H1 (cell line): ENCODE measurements around the gene AMN. TPM values are rescaled to one million over a fixed set of nuclear protein-coding genes. Genes with fewer than 3 reads are reported as not detected.

Source experiments
- JUND ChIP-seq: IDR thresholded peaks from 2 replicates; pipeline ENCODE4 v1.6.1; 2011; ENCODE audit warnings: mild to moderate bottlenecking, improper control_type of control experiment, low read length
- RAD21 ChIP-seq, 2 experiments: IDR thresholded peaks in 1 of 2; conservative IDR thresholded peaks in 1 of 2; 2 replicates each; pipeline ENCODE4 v1.6.1; 2011; ENCODE audit warnings: low read depth in 2 of 2, low read length in 2 of 2, improper control_type of control experiment in 1 of 2, inconsistent platforms in 1 of 2, mild to moderate bottlenecking in 1 of 2, moderate library complexity in 1 of 2
- polyA plus RNA-seq, 7 experiments: library from polyadenylated mRNA; depleted of rRNA in 3 of 7; stranded (reverse) in 5 of 7; unstranded in 2 of 7; fragments of >200 nt in 5 of 7; fragments of 200-250 nt in 2 of 7; gene quantifications; 1 replicate in 5 of 7; 2 replicates in 1 of 7; 4 replicates in 1 of 7; pipeline versions ENCODE4 v1.2.1 to v1.2.3, GENCODE V29; 2011 to 2013; ENCODE audit warnings: missing spikeins in 2 of 7, mixed read lengths in 2 of 7
- total RNA-seq: library from RNA; stranded (reverse); fragmentation: NEBNext Ultra II Directional; extraction: Animal tissue kit (Norgen Biotek cat#: 25700); gene quantifications from 2 replicates; pipeline ENCODE4 v1.2.1, GENCODE V29; 2021
- TF ChIP-seq, protein P1 (sequence below): fragments of 300-600 bp; sonication (generic); IDR thresholded peaks from 2 replicates; pipeline ENCODE4 v1.7.1; 2012; ENCODE audit warnings: low read length, moderate library complexity, mild to moderate bottlenecking, inconsistent platforms; ENCODE audit not compliant: insufficient replicate concordance
- TF ChIP-seq, protein P2 (sequence below): IDR thresholded peaks from 2 replicates; pipeline ENCODE4 v1.6.1; 2012; ENCODE audit warnings: inconsistent platforms

AMN gene
- total and polyA plus RNA-seq, 2 of the 8 experiments (the other 6 are each of a cell fraction or from before 2014, with no cell fraction given), result 0.77 to 1.5 TPM

DNA sequence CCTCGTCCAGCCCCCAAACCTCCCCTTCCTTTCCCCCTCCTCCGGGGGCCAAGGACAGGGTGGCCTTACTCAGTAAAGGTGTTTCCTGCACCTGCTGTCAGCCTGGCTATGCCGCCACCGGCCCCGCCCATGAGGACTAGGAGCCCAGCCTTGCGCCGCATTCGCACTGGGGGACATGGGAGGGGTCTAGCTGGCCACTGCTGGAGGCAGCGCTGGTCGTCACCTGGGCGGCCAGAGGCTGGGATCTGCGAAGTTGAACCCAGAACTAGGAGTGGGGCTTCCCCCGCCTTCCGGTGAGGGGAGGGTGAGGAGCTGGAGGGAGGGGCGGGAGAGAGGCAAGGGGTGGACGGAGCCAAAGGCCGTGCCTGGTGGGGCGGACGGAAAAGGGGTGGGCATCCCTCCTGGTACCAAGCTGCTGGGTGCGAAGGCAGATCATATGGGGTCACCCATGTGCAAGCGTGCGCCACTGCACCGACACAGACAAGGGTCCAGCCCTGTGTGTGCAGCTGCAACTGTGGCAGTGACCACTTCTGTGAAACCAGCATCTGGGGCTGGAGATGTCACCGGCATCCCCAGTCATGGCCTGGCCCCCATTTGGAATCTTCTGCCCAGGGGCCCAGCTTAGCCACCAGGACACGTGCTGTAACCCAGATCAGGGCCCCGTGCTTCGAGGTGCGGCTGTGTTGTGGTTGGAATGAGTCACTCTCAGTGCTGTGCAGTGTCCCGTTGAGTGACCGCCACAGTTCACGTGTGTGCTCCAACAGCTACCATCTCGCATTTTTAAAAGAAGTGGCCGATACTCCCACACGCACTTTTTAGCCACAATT lies 8.5 kb downstream of the AMN start (continued):
- TF ChIP-seq RAD21 (IDR thresholded peaks at IDR 0.05 in 1 of 2, conservative IDR thresholded peaks at IDR 0.05 in 1 of 2; ENCODE audit: low read depth in 2 of 2, low read length in 2 of 2) (no peak), JUND (no peak)
- TF ChIP-seq, protein P1, sequence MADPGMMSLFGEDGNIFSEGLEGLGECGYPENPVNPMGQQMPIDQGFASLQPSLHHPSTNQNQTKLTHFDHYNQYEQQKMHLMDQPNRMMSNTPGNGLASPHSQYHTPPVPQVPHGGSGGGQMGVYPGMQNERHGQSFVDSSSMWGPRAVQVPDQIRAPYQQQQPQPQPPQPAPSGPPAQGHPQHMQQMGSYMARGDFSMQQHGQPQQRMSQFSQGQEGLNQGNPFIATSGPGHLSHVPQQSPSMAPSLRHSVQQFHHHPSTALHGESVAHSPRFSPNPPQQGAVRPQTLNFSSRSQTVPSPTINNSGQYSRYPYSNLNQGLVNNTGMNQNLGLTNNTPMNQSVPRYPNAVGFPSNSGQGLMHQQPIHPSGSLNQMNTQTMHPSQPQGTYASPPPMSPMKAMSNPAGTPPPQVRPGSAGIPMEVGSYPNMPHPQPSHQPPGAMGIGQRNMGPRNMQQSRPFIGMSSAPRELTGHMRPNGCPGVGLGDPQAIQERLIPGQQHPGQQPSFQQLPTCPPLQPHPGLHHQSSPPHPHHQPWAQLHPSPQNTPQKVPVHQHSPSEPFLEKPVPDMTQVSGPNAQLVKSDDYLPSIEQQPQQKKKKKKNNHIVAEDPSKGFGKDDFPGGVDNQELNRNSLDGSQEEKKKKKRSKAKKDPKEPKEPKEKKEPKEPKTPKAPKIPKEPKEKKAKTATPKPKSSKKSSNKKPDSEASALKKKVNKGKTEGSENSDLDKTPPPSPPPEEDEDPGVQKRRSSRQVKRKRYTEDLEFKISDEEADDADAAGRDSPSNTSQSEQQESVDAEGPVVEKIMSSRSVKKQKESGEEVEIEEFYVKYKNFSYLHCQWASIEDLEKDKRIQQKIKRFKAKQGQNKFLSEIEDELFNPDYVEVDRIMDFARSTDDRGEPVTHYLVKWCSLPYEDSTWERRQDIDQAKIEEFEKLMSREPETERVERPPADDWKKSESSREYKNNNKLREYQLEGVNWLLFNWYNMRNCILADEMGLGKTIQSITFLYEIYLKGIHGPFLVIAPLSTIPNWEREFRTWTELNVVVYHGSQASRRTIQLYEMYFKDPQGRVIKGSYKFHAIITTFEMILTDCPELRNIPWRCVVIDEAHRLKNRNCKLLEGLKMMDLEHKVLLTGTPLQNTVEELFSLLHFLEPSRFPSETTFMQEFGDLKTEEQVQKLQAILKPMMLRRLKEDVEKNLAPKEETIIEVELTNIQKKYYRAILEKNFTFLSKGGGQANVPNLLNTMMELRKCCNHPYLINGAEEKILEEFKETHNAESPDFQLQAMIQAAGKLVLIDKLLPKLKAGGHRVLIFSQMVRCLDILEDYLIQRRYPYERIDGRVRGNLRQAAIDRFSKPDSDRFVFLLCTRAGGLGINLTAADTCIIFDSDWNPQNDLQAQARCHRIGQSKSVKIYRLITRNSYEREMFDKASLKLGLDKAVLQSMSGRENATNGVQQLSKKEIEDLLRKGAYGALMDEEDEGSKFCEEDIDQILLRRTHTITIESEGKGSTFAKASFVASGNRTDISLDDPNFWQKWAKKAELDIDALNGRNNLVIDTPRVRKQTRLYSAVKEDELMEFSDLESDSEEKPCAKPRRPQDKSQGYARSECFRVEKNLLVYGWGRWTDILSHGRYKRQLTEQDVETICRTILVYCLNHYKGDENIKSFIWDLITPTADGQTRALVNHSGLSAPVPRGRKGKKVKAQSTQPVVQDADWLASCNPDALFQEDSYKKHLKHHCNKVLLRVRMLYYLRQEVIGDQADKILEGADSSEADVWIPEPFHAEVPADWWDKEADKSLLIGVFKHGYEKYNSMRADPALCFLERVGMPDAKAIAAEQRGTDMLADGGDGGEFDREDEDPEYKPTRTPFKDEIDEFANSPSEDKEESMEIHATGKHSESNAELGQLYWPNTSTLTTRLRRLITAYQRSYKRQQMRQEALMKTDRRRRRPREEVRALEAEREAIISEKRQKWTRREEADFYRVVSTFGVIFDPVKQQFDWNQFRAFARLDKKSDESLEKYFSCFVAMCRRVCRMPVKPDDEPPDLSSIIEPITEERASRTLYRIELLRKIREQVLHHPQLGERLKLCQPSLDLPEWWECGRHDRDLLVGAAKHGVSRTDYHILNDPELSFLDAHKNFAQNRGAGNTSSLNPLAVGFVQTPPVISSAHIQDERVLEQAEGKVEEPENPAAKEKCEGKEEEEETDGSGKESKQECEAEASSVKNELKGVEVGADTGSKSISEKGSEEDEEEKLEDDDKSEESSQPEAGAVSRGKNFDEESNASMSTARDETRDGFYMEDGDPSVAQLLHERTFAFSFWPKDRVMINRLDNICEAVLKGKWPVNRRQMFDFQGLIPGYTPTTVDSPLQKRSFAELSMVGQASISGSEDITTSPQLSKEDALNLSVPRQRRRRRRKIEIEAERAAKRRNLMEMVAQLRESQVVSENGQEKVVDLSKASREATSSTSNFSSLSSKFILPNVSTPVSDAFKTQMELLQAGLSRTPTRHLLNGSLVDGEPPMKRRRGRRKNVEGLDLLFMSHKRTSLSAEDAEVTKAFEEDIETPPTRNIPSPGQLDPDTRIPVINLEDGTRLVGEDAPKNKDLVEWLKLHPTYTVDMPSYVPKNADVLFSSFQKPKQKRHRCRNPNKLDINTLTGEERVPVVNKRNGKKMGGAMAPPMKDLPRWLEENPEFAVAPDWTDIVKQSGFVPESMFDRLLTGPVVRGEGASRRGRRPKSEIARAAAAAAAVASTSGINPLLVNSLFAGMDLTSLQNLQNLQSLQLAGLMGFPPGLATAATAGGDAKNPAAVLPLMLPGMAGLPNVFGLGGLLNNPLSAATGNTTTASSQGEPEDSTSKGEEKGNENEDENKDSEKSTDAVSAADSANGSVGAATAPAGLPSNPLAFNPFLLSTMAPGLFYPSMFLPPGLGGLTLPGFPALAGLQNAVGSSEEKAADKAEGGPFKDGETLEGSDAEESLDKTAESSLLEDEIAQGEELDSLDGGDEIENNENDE, result no peak
- TF ChIP-seq, protein P2, sequence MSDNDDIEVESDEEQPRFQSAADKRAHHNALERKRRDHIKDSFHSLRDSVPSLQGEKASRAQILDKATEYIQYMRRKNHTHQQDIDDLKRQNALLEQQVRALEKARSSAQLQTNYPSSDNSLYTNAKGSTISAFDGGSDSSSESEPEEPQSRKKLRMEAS, result no peak
